Adipocyte (in vitro differentiated cells): ENCODE results near the gene RGPD5.
"Not testable (repeated sequence)": the region's sequence is repeated elsewhere in the genome, so short reads cannot be mapped to it uniquely, and the experiment has no call there.

Experiments used
- DNase-seq: peaks from one replicate; pipeline ENCODE4 v3.0.0-alpha.2; 2015; ENCODE audit warnings: low read depth
- H3K27me3 ChIP-seq: replicated peaks from 2 replicates; pipeline ENCODE4 v1.7.0; 2013; ENCODE audit warnings: mild to moderate bottlenecking, low read length, moderate library complexity; ENCODE audit not compliant: control insufficient read depth, insufficient read depth
- H3K36me3 ChIP-seq: 2 replicates; pipeline ENCODE4 v1.7.0; 2013; ENCODE audit warnings: low read length, mild to moderate bottlenecking, moderate library complexity; ENCODE audit not compliant: control insufficient read depth, insufficient read depth, severe bottlenecking
- H3K4me1 ChIP-seq: 2 replicates; pipeline ENCODE4 v1.7.0; 2013; ENCODE audit warnings: mild to moderate bottlenecking, low read length, moderate library complexity; ENCODE audit not compliant: control insufficient read depth, insufficient read depth
- H3K4me3 ChIP-seq: 2 replicates; pipeline ENCODE4 v1.7.0; 2013; ENCODE audit warnings: mild to moderate bottlenecking, low read length, moderate library complexity
- H3K9ac ChIP-seq: 2 replicates; pipeline ENCODE4 v1.7.0; 2013; ENCODE audit warnings: mild to moderate bottlenecking, low read length, moderate library complexity
- H3K9me3 ChIP-seq: 2 replicates; pipeline ENCODE4 v1.7.0; 2013; ENCODE audit warnings: mild to moderate bottlenecking, low read length, moderate library complexity; ENCODE audit not compliant: control insufficient read depth

RGPD5 gene

GRCh38 chr2:109794074-109794737 is at the start of gene RGPD5:
Gene RGPD5, plus strand, starts transcription at chr2:109794305. Its CDS starts 161 bp downstream, at chr2:109794466.
- H3K27me3 ChIP-seq, H3K9me3 ChIP-seq, H3K4me3 ChIP-seq, H3K9ac ChIP-seq, DNase-seq, H3K4me1 ChIP-seq, H3K36me3 ChIP-seq: not testable (repeated sequence)

DNA sequence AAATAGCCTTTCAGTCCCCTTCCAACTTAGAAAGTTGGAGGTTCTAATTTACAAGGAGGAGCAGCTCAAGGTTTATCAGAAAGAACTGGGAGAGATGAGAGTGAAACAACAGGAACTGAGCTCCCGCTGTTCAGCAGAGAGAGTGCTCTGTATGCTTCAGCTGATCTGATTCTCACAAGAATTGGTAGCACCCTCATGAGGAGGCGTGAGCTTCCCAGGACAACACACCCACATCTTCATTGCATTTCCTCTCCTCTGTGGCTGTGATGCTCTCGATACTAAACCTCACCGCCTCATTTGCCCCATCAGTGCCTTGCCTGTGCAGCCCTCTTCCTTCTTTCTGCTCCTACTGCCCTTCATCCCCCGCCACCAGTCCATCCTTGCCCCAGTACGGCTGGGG is 42.5 kb upstream of the RGPD5 start:
- not testable (repeated sequence) for H3K27me3 ChIP-seq

DNA sequence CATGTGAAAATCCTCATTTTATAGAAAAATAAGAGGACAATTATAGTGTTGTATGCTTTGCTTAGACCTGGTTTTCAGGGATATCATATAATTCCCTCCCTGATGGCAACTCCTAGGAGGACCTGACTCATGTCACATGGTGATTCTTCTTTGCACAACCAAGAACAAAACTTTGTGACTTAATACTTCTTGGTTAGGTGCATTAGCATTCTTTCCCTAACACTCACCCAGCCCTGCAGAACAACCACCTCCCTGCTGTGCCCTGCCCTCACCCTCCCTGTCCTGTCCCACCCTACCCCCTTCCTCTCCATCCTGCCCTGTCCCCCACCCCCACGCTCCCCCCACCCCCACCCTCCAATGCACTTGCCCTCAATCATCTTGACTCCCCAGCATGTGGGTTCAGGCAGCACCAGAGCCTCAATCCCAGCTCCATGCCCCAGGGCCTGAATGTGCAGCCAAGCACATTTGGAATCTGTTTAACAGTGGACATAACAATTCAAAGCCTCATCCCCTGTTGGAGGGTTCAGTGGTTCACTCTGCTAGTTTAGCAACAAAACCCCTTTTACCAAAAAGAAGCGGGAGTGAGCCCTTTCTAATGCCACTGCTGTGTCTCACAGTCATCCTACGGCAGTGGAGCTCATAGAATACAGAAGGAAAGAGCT is 36.8 kb upstream of the RGPD5 start:
- H3K4me1 ChIP-seq, H3K4me3 ChIP-seq, H3K9ac ChIP-seq, DNase-seq, H3K36me3 ChIP-seq, H3K9me3 ChIP-seq, H3K27me3 ChIP-seq: not testable (repeated sequence)

More for the DNA sequence above, 42.5 kb upstream of the RGPD5 start:
- DNase-seq, H3K4me1 ChIP-seq, H3K9ac ChIP-seq, H3K4me3 ChIP-seq, H3K36me3 ChIP-seq, H3K9me3 ChIP-seq: not testable (repeated sequence)

DNA sequence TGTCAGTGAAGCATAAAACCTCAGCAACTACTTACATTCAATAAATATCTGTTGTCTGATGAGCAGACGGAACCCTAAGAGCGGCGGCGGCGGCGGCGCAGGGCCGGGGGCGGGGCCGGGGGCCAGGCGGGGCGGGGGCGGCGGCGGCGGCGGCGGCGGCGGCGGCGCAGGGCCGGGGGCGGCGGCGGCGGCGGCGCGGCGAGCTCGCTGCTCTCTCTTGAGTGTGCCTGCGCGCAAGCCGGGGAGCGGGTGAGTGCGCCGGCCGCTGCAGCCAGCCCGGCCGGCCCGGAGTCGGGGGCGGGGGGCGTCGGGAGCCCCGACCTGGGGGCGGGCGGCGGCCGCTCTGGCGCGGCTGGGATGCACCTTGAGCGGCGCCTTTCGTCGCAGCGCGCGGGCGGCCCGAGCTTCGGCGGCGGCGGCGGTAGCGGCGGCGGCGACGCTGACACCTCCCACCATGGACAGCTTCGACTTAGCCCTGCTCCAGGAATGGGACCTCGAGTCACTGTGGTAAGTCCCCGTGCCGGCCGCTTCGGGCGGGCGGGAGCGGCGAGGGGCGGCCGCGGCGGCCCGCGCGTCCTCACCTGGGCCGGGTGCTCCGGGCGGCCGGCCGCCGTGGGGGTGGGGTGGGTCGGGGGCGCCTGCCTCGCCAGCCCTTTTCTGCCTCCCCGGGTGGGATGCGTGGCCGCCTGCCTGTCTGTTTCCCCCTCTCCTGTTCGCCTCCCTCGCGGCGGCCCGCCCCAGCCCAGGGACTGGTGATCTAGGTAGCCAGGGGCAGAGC is 33.7 kb upstream of the RGPD5 start:
- DNase-seq, result peak; percentile 2
- H3K27me3 ChIP-seq, H3K36me3 ChIP-seq, H3K9ac ChIP-seq, H3K4me3 ChIP-seq, H3K4me1 ChIP-seq, H3K9me3 ChIP-seq: not testable (repeated sequence)

DNA sequence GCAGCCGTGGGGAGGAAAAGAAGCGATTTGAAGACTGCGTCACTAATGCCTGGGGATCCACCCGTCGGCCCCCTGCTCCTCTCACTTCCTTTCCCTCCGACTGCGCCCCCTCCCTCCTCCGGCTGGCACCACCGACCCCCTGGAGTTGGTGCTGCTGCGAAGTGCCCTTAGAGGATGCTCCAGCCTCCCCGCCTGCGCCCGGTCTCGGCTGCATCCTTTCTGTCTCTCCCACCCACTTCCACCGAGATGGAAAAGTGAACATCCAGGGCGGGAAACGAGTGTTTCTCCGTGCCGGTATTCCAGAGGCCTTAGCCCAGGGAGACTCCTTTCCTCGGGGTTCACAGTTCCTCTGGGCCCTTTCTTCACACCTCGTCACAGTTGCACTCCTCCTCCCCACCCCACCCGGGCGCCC is 33.1 kb upstream of the RGPD5 start:
- not testable (repeated sequence) for H3K4me1 ChIP-seq, H3K27me3 ChIP-seq, H3K9me3 ChIP-seq, H3K4me3 ChIP-seq, H3K36me3 ChIP-seq, DNase-seq, H3K9ac ChIP-seq

DNA sequence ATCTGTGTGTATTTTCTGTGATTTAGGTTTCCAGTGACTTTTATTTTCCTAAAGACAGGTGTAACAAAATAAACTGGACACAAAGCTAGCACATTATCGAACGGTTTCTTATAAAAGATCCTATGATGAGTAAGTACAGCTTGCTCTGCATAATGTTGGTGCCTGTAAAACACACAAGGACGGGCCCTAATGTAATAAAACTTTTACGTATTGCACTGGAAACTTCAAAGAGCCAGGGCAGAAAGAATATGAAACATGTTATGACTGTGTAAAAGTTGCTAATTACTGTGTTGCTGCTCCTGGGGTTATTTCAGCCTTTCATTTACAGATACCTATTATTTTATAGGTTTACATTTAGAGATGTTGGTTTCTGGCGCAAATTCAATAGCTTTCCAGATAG is 32.1 kb upstream of the RGPD5 start:
- H3K27me3 ChIP-seq, DNase-seq, H3K4me1 ChIP-seq, H3K9ac ChIP-seq, H3K36me3 ChIP-seq, H3K9me3 ChIP-seq, H3K4me3 ChIP-seq: not testable (repeated sequence)

- not testable (repeated sequence) for H3K9ac ChIP-seq, H3K4me3 ChIP-seq, H3K27me3 ChIP-seq, H3K36me3 ChIP-seq, H3K4me1 ChIP-seq, H3K9me3 ChIP-seq, DNase-seq
Measured at GRCh38 chr2:109766074-109766473, 28.0 kb upstream of the RGPD5 start.

DNA sequence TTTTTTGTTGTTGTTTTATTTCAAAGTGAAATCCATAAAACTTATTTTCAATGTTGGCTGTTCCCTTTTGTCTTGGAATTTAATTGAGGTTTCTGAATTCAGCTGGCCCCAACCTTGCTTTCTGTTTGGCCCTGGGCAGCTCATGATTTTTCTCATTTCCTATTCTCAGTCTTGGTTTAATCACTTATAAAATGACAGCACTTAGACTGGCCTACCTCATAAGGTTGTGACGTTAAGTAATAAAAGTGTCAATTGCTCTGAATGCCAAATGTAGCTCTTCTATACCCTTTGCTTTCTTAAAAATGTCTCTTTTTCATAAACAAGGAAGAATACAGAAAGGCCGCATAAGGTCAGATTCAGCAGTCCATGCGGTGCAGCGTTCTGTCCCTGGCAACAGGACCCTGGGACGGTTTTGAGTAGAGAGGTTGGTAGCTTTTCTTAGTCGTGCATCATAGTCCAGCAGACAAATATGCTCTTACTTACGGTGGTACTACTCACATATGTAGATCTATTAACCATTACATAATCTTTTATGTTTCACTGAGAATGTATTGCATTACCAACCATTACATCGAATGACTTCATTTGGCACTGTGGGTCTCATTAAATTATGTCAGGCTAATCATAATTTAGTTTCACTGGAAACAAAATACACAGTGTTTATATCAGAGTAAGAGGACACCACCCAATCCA is 27.1 kb upstream of the RGPD5 start:
- not testable (repeated sequence) for H3K36me3 ChIP-seq, H3K9ac ChIP-seq, H3K9me3 ChIP-seq, H3K27me3 ChIP-seq, DNase-seq, H3K4me3 ChIP-seq, H3K4me1 ChIP-seq

DNA sequence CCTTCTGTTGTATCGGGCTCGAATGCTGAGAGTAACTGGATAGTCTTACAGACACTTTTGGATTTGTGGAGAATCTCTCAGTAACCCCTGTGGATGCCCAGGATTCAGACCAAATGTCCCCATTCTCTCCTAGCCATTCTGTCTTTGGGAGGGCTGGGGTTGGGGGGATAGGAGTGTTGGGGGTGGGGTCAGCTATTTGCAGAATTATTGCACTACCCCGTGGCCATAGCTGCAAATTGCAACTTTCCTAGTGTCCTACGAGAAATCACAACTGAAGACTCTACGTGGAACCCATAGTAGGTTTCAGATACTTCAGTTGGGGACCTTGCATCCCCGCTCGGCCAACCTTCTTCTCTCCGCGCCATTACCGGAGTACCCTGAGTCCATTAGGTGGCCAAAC is 25.2 kb upstream of the RGPD5 start:
- H3K36me3 ChIP-seq, H3K4me3 ChIP-seq, H3K9me3 ChIP-seq, H3K27me3 ChIP-seq, DNase-seq, H3K4me1 ChIP-seq, H3K9ac ChIP-seq: not testable (repeated sequence)

DNA sequence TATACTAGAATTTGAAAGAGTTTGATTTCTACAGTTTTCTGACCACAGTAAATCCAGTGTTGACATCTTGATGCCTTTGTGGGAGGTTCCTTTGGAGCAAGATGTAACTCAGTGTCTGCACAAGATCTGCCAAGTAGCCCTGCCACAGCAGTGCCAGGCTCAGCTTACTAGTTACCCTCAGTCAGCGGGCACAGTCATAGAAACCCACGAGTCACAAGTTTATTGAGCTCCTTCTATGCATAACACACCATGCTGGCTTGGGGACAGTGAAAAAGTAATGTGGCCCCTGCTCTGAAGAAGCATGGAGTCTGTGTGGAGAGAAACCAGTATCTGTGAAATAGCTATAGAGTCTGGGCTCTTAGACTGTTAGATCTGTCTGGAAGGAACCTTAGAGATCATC is 15.0 kb upstream of the RGPD5 start:
- not testable (repeated sequence) for H3K9me3 ChIP-seq, DNase-seq, H3K36me3 ChIP-seq, H3K4me3 ChIP-seq, H3K9ac ChIP-seq, H3K27me3 ChIP-seq, H3K4me1 ChIP-seq

GRCh38 chr2:109781147-109781816 is 12.8 kb upstream of the RGPD5 start:
- H3K4me1 ChIP-seq, H3K9me3 ChIP-seq, H3K4me3 ChIP-seq, H3K27me3 ChIP-seq, DNase-seq, H3K36me3 ChIP-seq, H3K9ac ChIP-seq: not testable (repeated sequence)
